ENCODE results near the gene SMC4. TPM values are rescaled to one million over a fixed set of nuclear protein-coding genes. Genes with fewer than 3 reads are reported as not detected.

Gene SMC4
- total and polyA plus RNA-seq, 2 of the 13 experiments (the other 11 are each of a cell fraction or from before 2014, with no cell fraction given): 19.2 to 74.3 TPM

DNA sequence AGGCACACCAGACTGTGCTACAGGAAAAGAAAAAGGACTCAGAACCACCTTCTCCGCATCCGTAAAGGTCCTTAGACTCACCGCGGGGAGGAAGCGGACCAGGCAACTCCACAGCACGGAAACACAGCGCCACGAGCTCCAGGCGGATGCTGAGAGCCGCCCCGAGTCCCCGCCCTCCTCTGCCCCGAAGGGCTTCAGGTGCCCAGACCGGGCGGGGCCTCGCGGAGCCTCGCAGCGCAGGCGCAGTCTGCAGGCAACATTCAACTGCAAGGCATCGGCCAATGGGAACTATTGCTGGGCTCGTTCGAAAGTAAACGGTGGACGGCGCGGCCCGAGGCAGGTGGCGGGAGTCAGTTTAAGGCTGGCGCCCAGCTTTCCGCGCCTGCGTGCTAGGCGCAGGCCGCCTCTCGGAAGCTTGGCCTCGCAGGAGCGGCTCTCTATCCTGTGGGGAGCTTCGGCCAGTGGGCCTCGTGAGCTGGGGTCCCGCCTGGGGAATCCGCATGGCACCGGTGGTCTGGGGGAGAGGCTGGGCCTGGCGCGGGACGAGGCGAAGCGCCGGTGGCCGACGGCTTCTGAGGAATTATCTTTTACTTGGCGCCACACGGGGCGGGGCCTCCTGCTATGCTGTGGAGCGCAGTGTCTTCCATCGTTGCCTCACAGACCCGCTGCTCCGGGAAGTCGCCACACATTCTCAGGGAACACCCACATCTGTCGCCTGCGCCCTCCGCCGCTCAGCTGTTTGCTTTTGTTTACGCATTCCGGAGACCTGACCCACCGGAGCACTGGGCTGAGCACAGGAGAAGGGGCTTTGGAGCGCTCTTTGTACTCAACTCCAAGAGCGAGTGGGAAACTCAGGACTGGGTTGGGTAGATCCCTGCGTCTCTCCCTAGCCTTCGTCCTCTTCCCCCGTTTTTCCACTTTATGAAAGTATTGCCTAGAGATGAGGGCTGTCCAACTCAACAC lies 50.5 kb downstream of the SMC4 start, which contains the start of gene TRIM59 (continued):
- TF ChIP-seq, protein P1, sequence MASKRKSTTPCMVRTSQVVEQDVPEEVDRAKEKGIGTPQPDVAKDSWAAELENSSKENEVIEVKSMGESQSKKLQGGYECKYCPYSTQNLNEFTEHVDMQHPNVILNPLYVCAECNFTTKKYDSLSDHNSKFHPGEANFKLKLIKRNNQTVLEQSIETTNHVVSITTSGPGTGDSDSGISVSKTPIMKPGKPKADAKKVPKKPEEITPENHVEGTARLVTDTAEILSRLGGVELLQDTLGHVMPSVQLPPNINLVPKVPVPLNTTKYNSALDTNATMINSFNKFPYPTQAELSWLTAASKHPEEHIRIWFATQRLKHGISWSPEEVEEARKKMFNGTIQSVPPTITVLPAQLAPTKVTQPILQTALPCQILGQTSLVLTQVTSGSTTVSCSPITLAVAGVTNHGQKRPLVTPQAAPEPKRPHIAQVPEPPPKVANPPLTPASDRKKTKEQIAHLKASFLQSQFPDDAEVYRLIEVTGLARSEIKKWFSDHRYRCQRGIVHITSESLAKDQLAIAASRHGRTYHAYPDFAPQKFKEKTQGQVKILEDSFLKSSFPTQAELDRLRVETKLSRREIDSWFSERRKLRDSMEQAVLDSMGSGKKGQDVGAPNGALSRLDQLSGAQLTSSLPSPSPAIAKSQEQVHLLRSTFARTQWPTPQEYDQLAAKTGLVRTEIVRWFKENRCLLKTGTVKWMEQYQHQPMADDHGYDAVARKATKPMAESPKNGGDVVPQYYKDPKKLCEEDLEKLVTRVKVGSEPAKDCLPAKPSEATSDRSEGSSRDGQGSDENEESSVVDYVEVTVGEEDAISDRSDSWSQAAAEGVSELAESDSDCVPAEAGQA (IDR thresholded peaks at IDR 0.05; ENCODE audit: low read depth): no peak
- TF ChIP-seq, protein P1 (CRISPR knock-in tag; IDR thresholded peaks at IDR 0.05; ENCODE audit: borderline replicate concordance): no peak
- TF ChIP-seq NFYB (CRISPR knock-in tag; IDR thresholded peaks at IDR 0.05) (peak; percentile 52; the same call in 1 of the 2 replicates), ZFP62 (CRISPR knock-in tag; IDR thresholded peaks at IDR 0.05) (no peak), NONO (IDR thresholded peaks at IDR 0.05) (no peak), NONO (CRISPR knock-in tag; conservative IDR thresholded peaks at IDR 0.05) (no peak), SNAPC2 (CRISPR knock-in tag; IDR thresholded peaks at IDR 0.05) (0 out of 2 replicates have a peak, but pooled peaks have one; percentile 44), ZNF260 (CRISPR knock-in tag; IDR thresholded peaks at IDR 0.05; ENCODE audit: borderline replicate concordance, low read depth) (no peak), MYNN (CRISPR knock-in tag; IDR thresholded peaks at IDR 0.05; ENCODE audit: low read depth) (no peak), FIP1L1 (IDR thresholded peaks at IDR 0.05; ENCODE audit: borderline replicate concordance, insufficient read depth, low read depth, low read length) (no peak)
- TF ChIP-seq, protein P2, sequence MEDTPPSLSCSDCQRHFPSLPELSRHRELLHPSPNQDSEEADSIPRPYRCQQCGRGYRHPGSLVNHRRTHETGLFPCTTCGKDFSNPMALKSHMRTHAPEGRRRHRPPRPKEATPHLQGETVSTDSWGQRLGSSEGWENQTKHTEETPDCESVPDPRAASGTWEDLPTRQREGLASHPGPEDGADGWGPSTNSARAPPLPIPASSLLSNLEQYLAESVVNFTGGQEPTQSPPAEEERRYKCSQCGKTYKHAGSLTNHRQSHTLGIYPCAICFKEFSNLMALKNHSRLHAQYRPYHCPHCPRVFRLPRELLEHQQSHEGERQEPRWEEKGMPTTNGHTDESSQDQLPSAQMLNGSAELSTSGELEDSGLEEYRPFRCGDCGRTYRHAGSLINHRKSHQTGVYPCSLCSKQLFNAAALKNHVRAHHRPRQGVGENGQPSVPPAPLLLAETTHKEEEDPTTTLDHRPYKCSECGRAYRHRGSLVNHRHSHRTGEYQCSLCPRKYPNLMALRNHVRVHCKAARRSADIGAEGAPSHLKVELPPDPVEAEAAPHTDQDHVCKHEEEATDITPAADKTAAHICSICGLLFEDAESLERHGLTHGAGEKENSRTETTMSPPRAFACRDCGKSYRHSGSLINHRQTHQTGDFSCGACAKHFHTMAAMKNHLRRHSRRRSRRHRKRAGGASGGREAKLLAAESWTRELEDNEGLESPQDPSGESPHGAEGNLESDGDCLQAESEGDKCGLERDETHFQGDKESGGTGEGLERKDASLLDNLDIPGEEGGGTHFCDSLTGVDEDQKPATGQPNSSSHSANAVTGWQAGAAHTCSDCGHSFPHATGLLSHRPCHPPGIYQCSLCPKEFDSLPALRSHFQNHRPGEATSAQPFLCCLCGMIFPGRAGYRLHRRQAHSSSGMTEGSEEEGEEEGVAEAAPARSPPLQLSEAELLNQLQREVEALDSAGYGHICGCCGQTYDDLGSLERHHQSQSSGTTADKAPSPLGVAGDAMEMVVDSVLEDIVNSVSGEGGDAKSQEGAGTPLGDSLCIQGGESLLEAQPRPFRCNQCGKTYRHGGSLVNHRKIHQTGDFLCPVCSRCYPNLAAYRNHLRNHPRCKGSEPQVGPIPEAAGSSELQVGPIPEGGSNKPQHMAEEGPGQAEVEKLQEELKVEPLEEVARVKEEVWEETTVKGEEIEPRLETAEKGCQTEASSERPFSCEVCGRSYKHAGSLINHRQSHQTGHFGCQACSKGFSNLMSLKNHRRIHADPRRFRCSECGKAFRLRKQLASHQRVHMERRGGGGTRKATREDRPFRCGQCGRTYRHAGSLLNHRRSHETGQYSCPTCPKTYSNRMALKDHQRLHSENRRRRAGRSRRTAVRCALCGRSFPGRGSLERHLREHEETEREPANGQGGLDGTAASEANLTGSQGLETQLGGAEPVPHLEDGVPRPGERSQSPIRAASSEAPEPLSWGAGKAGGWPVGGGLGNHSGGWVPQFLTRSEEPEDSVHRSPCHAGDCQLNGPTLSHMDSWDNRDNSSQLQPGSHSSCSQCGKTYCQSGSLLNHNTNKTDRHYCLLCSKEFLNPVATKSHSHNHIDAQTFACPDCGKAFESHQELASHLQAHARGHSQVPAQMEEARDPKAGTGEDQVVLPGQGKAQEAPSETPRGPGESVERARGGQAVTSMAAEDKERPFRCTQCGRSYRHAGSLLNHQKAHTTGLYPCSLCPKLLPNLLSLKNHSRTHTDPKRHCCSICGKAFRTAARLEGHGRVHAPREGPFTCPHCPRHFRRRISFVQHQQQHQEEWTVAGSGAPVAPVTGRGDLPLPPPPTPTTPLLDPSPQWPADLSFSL (CRISPR knock-in tag; IDR thresholded peaks at IDR 0.05): no peak
- TF ChIP-seq, protein P3, sequence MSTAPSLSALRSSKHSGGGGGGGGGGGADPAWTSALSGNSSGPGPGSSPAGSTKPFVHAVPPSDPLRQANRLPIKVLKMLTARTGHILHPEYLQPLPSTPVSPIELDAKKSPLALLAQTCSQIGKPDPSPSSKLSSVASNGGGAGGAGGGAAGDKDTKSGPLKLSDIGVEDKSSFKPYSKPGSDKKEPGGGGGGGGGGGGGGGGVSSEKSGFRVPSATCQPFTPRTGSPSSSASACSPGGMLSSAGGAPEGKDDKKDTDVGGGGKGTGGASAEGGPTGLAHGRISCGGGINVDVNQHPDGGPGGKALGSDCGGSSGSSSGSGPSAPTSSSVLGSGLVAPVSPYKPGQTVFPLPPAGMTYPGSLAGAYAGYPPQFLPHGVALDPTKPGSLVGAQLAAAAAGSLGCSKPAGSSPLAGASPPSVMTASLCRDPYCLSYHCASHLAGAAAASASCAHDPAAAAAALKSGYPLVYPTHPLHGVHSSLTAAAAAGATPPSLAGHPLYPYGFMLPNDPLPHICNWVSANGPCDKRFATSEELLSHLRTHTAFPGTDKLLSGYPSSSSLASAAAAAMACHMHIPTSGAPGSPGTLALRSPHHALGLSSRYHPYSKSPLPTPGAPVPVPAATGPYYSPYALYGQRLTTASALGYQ (CRISPR knock-in tag; IDR thresholded peaks at IDR 0.05): no peak
